Neural crest cell (in vitro differentiated cells): ENCODE measurements around the gene C11orf52. TPM values are rescaled to one million over a fixed set of nuclear protein-coding genes. Genes with fewer than 3 reads are reported as not detected.

Source experiments
- DNase-seq: peaks from one replicate; pipeline ENCODE4 v3.0.0; 2021; ENCODE audit warnings: low read depth, mixed read lengths, low spot score
- H3K27ac Mint-ChIP-seq: one replicate; pipeline ENCODE4 v1.8.0; 2021; ENCODE audit warnings: mild to moderate bottlenecking, mixed read lengths; ENCODE audit not compliant: unreplicated experiment
- H3K27me3 Mint-ChIP-seq: 2 replicates; pipeline ENCODE4 v1.8.0; 2021; ENCODE audit warnings: low read depth, mild to moderate bottlenecking, mixed read lengths
- H3K36me3 Mint-ChIP-seq: 2 replicates; pipeline ENCODE4 v1.8.0; 2021; ENCODE audit warnings: low read depth, mild to moderate bottlenecking, mixed read lengths
- H3K4me1 Mint-ChIP-seq: 2 replicates; pipeline ENCODE4 v1.8.0; 2021; ENCODE audit warnings: mixed read lengths
- H3K4me3 Mint-ChIP-seq: one replicate; pipeline ENCODE4 v1.8.0; 2021; ENCODE audit warnings: mild to moderate bottlenecking, mixed read lengths
- H3K9me3 Mint-ChIP-seq: 2 replicates; pipeline ENCODE4 v1.8.0; 2021; ENCODE audit warnings: mixed read lengths
- total RNA-seq: library from RNA; stranded (reverse); gene quantifications from 2 replicates; pipeline ENCODE4 v1.2.1, GENCODE V29; 2021
- TF ChIP-seq, protein P1 (sequence below): fragments of 200-600 bp; sonication (generic); conservative IDR thresholded peaks from 2 replicates; pipeline ENCODE4 v1.5.0; 2021; ENCODE audit warnings: antibody characterized with exemption, mild to moderate bottlenecking

Gene C11orf52
- total RNA-seq, 1 donor from 2014 or later: not detected

DNA sequence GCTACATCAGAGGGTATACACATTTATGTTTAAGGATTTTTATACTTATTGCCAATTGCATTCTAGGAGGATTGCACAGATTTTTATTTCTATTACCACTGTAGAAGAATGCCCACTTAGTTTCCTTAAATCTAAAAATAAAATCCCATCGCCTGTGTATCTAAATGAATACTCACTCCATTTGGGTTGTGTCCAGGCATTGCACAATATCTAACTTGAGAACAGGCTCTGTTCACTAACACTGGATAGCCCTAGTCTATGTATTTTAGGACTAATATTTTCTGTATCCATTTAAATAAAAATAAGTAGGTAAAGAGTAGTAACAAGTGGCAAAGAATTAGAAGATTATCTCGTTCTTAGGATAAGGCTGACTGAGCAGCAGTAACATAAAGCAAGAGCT is 4.1 kb downstream of the C11orf52 start:
- Mint-ChIP-seq H3K27ac (no peak overlapping the region), H3K4me1 (peaks cover 26% of the 10 kb centered on the region), H3K4me3 (no peak overlapping the region), H3K27me3 (peaks cover 3% of the 10 kb centered on the region), H3K9me3 (no peaks in the 10 kb centered on the region), H3K36me3 (no peaks in the 10 kb centered on the region)
- TF ChIP-seq, protein P1, sequence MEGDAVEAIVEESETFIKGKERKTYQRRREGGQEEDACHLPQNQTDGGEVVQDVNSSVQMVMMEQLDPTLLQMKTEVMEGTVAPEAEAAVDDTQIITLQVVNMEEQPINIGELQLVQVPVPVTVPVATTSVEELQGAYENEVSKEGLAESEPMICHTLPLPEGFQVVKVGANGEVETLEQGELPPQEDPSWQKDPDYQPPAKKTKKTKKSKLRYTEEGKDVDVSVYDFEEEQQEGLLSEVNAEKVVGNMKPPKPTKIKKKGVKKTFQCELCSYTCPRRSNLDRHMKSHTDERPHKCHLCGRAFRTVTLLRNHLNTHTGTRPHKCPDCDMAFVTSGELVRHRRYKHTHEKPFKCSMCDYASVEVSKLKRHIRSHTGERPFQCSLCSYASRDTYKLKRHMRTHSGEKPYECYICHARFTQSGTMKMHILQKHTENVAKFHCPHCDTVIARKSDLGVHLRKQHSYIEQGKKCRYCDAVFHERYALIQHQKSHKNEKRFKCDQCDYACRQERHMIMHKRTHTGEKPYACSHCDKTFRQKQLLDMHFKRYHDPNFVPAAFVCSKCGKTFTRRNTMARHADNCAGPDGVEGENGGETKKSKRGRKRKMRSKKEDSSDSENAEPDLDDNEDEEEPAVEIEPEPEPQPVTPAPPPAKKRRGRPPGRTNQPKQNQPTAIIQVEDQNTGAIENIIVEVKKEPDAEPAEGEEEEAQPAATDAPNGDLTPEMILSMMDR: no peak
- no peak for DNase-seq

- H3K36me3 Mint-ChIP-seq: no peaks in the 10 kb centered on the region
- H3K27me3 Mint-ChIP-seq: peaks cover 3% of the 10 kb centered on the region
- no peak overlapping the region for H3K27ac Mint-ChIP-seq
- DNase-seq: no peak
- TF ChIP-seq, protein P1: no peak
- no peak overlapping the region for H3K4me3 Mint-ChIP-seq
- H3K9me3 Mint-ChIP-seq: no peaks in the 10 kb centered on the region
- H3K4me1 Mint-ChIP-seq: peaks cover 26% of the 10 kb centered on the region
Measured at GRCh38 chr11:111923351-111923788, 4.7 kb downstream of the C11orf52 start.

DNA sequence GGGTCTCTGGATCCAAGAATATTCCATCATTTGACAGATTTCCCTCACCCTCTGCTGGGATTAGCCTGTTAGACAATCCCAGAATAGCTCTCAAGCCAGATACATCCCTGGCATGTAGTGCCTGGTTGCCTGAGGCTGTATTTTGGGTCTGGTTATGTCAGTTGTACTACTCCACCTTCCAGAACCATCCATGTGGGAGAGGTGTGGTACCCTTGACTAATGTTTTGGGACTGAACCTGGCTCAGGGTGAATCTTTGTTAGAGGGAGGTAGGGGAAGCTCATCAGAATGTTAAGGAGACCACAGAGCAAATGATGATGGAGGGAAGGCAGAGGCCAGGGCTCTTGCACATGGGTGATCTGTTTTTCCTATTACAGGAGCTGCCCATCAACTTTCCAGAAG is 5.2 kb downstream of the C11orf52 start:
- TF ChIP-seq, protein P1: no peak
- H3K4me3 Mint-ChIP-seq: no peak overlapping the region
- no peak overlapping the region for H3K27ac Mint-ChIP-seq
- DNase-seq: no peak
- H3K36me3 Mint-ChIP-seq: no peaks in the 10 kb centered on the region
- peaks cover 3% of the 10 kb centered on the region for H3K27me3 Mint-ChIP-seq
- no peaks in the 10 kb centered on the region for H3K9me3 Mint-ChIP-seq
- H3K4me1 Mint-ChIP-seq: peaks cover 26% of the 10 kb centered on the region

- TF ChIP-seq, protein P1: no peak
- Mint-ChIP-seq H3K36me3 (no peaks in the 10 kb centered on the region), H3K9me3 (no peaks in the 10 kb centered on the region), H3K4me3 (peak overlapping the region; percentile 87), H3K4me1 (peaks cover 26% of the 10 kb centered on the region), H3K27ac (peak overlapping the region; percentile 24), H3K27me3 (peaks cover 3% of the 10 kb centered on the region)
- no peak for DNase-seq
Measured at GRCh38 chr11:111925953-111926352, 7.2 kb downstream of the C11orf52 start.

GRCh38 chr11:111926505-111927391 is 8.0 kb downstream of the C11orf52 start:
- TF ChIP-seq, protein P1: peak; percentile 13
- peak; percentile 91 for DNase-seq
- Mint-ChIP-seq H3K27me3 (no peaks in the 10 kb centered on the region), H3K27ac (peak overlapping the region; percentile 96), H3K9me3 (no peaks in the 10 kb centered on the region), H3K4me1 (peaks cover 26% of the 10 kb centered on the region), H3K4me3 (peak overlapping the region; percentile 87), H3K36me3 (no peaks in the 10 kb centered on the region)
